Caco-2 (cell line): ENCODE results near the gene POU3F3. TPM values are rescaled to one million over a fixed set of nuclear protein-coding genes. Genes with fewer than 3 reads are reported as not detected.

Source experiments
- BruUV-seq: library from RNA; stranded (reverse); fragments of 400-500 nt; replicated peaks from 2 replicates; lab custom pipeline; 2021; lab: Mats Ljungman, UMichigan
- CTCF ChIA-PET: fragments of 300-600 bp; sonication (Branson Sonifier 250); formaldehyde crosslinking; loops from one replicate; lab custom pipeline; 2022; ENCODE audit warnings: antibody characterized with exemption; lab: Charles Lee
- POLR2A ChIA-PET: fragments of 300-600 bp; sonication (Branson Sonifier 250); formaldehyde crosslinking; loops from one replicate; lab custom pipeline; 2022; ENCODE audit warnings: antibody characterized with exemption; lab: Charles Lee
- DNase-seq, 2 experiments: peaks; one replicate each; pipeline versions ENCODE4 v3.0.0 to v3.0.0-alpha.2; 2020 to 2022
- H3K27me3 ChIP-seq: replicated peaks from 2 replicates; pipeline ENCODE4 v1.6.0; 2011; ENCODE audit warnings: low read length; ENCODE audit not compliant: control insufficient read depth, insufficient read depth
- H3K36me3 ChIP-seq: 2 replicates; pipeline ENCODE4 v1.5.1; 2011; ENCODE audit warnings: low read length; ENCODE audit not compliant: control insufficient read depth, insufficient read depth
- H3K4me1 ChIP-seq: fragments of 250-450 bp; sonication (Bioruptor Pico); 2 replicates; pipeline ENCODE4 v1.5.1; 2020; ENCODE audit warnings: mild to moderate bottlenecking
- H3K4me3 ChIP-seq: 2 replicates; pipeline ENCODE4 v1.5.1; 2011; ENCODE audit warnings: low read depth, mild to moderate bottlenecking, control low read depth, low read length
- H3K9me3 ChIP-seq: fragments of 250-450 bp; sonication (Bioruptor Pico); 2 replicates; pipeline ENCODE4 v1.5.1; 2020; ENCODE audit warnings: mild to moderate bottlenecking, moderate library complexity
- H3K27ac Mint-ChIP-seq: one replicate; pipeline ENCODE4 v1.8.0; 2022; ENCODE audit warnings: mixed read lengths; ENCODE audit not compliant: unreplicated experiment
- H3K27me3 Mint-ChIP-seq: one replicate; pipeline ENCODE4 v1.8.0; 2022; ENCODE audit warnings: mixed read lengths; ENCODE audit not compliant: insufficient read depth, unreplicated experiment
- H3K36me3 Mint-ChIP-seq: one replicate; pipeline ENCODE4 v1.8.0; 2022; ENCODE audit warnings: mild to moderate bottlenecking, mixed read lengths; ENCODE audit not compliant: insufficient read depth, unreplicated experiment
- H3K4me1 Mint-ChIP-seq: one replicate; pipeline ENCODE4 v1.8.0; 2022; ENCODE audit warnings: low read depth, mixed read lengths; ENCODE audit not compliant: unreplicated experiment
- H3K4me3 Mint-ChIP-seq: one replicate; pipeline ENCODE4 v1.8.0; 2022; ENCODE audit warnings: mild to moderate bottlenecking, moderate library complexity, mixed read lengths; ENCODE audit not compliant: unreplicated experiment
- H3K9me3 Mint-ChIP-seq: one replicate; pipeline ENCODE4 v1.8.0; 2022; ENCODE audit warnings: mixed read lengths; ENCODE audit not compliant: unreplicated experiment
- CTCF ChIP-seq, 2 experiments: fragments of 200-600 bp in 1 of 2; IDR thresholded peaks; 1 replicate in 1 of 2; 2 replicates in 1 of 2; pipeline versions ENCODE4 v1.5.1 to v1.8.0; 2011 to 2022; ENCODE audit warnings: antibody characterized with exemption in 1 of 2, control low read depth in 1 of 2, inconsistent platforms in 1 of 2, low read depth in 1 of 2, low read length in 1 of 2, mild to moderate bottlenecking in 1 of 2, moderate library complexity in 1 of 2; ENCODE audit not compliant: insufficient read depth in 1 of 2, severe bottlenecking in 1 of 2, unreplicated experiment in 1 of 2
- intact Hi-C: fragments of 100-400 bp; cut with micrococcal nuclease; formaldehyde crosslinking; loops from one replicate; pipeline ENCODE4 v1.10.0; 2022; ENCODE audit not compliant: unreplicated experiment
- total RNA-seq: library from RNA; stranded (reverse); gene quantifications from 2 replicates; pipeline ENCODE4 v1.2.3, GENCODE V29; 2022

The POU3F3 gene
- total RNA-seq, 1 experiment from 2014 or later, result not detected

DNA sequence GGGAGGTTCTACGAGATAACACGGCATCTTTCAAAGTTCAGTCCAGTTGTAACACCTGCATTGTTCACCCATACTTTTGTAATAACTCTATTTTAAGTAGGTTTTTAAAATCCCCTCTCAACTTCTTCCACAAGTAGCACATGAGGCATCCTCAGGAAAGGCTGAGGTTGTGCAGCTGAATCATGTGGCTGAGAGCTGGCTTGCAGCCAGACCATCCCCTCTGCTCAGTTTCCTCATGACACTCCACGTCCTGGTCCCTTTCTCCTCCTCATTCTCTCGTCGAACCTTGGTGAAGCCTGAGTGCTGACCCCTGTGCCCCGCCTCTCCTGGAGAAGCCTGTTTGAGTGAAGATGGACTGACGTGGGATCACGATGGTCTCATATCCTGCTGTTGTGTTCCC is 42.5 kb downstream of the POU3F3 start:
- no peaks in the 10 kb centered on the region for H3K27me3 ChIP-seq

DNA sequence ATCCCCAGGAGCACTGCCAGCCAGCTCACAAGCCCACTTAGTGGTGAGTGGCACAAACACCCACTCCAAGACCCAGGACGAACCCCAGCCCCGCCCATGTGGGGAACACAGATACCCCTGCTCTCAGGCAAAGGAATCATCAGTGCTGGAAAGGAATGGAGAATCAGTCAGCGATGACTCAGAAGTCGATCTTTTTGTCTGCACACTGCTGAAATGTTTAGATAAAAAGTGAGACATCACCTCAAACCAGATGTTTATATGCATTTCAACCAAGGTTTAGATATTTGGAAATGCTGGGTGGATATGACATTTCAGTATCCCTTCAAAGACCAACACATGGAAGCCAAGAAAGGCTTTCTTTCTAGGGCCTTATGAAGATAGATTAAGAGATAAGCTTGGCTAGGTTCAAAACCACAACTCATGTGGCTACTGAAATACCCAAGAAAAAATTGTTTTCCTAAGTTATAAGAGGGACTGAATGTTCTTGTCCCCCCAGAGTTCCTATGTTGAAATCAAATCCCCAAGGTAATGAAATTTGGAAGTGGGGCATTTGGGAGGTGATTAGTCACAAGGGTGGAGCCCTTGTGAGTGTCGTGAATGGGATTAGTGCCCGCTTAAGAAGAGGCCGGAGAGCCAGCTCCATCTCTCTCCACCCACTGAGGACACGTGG is 43.7 kb downstream of the POU3F3 start:
- ChIA-PET CTCF (no interaction called here), POLR2A (no interaction called here)
- no peak for DNase-seq
- H3K4me1 ChIP-seq, result no peaks in the 10 kb centered on the region
- Mint-ChIP-seq H3K9me3 (no peaks in the 10 kb centered on the region), H3K36me3 (no peaks in the 10 kb centered on the region), H3K4me1 (no peaks in the 10 kb centered on the region), H3K27me3 (peaks cover 35% of the 10 kb centered on the region), H3K4me3 (no peak overlapping the region), H3K27ac (no peak overlapping the region)
- H3K4me3 ChIP-seq, result no peak overlapping the region
- no peaks in the 10 kb centered on the region for H3K36me3 ChIP-seq
- TF ChIP-seq CTCF (IDR thresholded peaks at IDR 0.05; ENCODE audit: insufficient read depth in 1 of 2, low read depth in 1 of 2, low read length in 1 of 2, severe bottlenecking in 1 of 2, unreplicated experiment in 1 of 2), result no peak
- H3K9me3 ChIP-seq, result no peaks in the 10 kb centered on the region; the same call in 1 of the 2 replicates
- no peaks in the 10 kb centered on the region for H3K27me3 ChIP-seq
- intact Hi-C loops, result no loop called here
- no TSS peak for BruUV-seq

More for the DNA sequence above, 42.5 kb downstream of the POU3F3 start:
- H3K36me3 Mint-ChIP-seq, result no peaks in the 10 kb centered on the region
- TF ChIP-seq CTCF (IDR thresholded peaks at IDR 0.05; ENCODE audit: insufficient read depth in 1 of 2, low read depth in 1 of 2, low read length in 1 of 2, severe bottlenecking in 1 of 2, unreplicated experiment in 1 of 2), result no peak
- no peaks in the 10 kb centered on the region; the same call in 1 of the 2 replicates for H3K9me3 ChIP-seq
- no peak for DNase-seq
- no peaks in the 10 kb centered on the region for H3K4me1 Mint-ChIP-seq
- peaks cover 28% of the 10 kb centered on the region for H3K27me3 Mint-ChIP-seq
- H3K9me3 Mint-ChIP-seq, result no peaks in the 10 kb centered on the region
- POLR2A ChIA-PET, result no interaction called here
- no TSS peak for BruUV-seq
- CTCF ChIA-PET, result no interaction called here
- H3K27ac Mint-ChIP-seq, result no peak overlapping the region
- intact Hi-C loops, result no loop called here
- H3K4me3 ChIP-seq, result no peak overlapping the region
- H3K36me3 ChIP-seq, result no peaks in the 10 kb centered on the region
- no peak overlapping the region for H3K4me3 Mint-ChIP-seq
- no peaks in the 10 kb centered on the region for H3K4me1 ChIP-seq

DNA sequence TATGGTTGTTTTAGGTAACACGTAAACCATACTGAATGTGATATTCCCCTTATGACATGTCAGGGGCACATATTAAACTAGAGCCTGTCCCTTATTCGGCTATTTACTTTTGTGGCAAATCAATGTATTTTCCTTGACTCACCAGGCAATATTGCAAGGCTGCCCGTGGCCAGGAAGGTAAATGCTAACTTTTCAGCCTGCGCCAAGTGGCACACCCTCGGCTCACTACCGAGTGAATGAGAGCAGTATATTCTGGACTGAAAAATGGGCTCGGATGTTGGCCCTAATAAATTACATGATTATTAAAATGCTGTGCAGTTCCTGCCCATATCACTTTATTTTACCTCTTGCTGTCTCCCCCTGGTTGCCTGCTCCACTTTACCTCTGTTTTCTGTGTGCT is 46.7 kb downstream of the POU3F3 start:
- ChIA-PET CTCF (no interaction called here), POLR2A (no interaction called here)
- no peak overlapping the region for H3K4me3 ChIP-seq
- H3K4me1 Mint-ChIP-seq, result no peaks in the 10 kb centered on the region
- intact Hi-C loops, result no loop called here
- no peak for TF ChIP-seq CTCF (IDR thresholded peaks at IDR 0.05; ENCODE audit: insufficient read depth in 1 of 2, low read depth in 1 of 2, low read length in 1 of 2, severe bottlenecking in 1 of 2, unreplicated experiment in 1 of 2)
- peaks cover 1% of the 10 kb centered on the region; the same call in 1 of the 2 replicates for H3K27me3 ChIP-seq
- H3K4me1 ChIP-seq, result no peaks in the 10 kb centered on the region
- peaks cover 27% of the 10 kb centered on the region for H3K27me3 Mint-ChIP-seq
- no peaks in the 10 kb centered on the region for H3K36me3 ChIP-seq
- H3K4me3 Mint-ChIP-seq, result no peak overlapping the region
- no peaks in the 10 kb centered on the region for H3K36me3 Mint-ChIP-seq
- H3K9me3 Mint-ChIP-seq, result no peaks in the 10 kb centered on the region
- no peaks in the 10 kb centered on the region; the same call in 1 of the 2 replicates for H3K9me3 ChIP-seq
- no peak for DNase-seq
- BruUV-seq, result no TSS peak
- no peak overlapping the region for H3K27ac Mint-ChIP-seq
